Gastrocnemius medialis (tissue), 4 donors: ENCODE data around the gene HNRNPA0. TPM values are rescaled to one million over a fixed set of nuclear protein-coding genes. Genes with fewer than 3 reads are reported as not detected.
"Not testable (repeated sequence)": the region's sequence is repeated elsewhere in the genome, so short reads cannot be mapped to it uniquely, and the experiment has no call there.

Source experiments
- ATAC-seq, 2 donors: fragments of 150-250 bp; one replicate each; pipeline ENCODE4 v1.9.1; 2016
- DNase-seq, 2 donors: peaks; one replicate each; pipeline ENCODE4 v3.0.0-alpha.2; 2019
- H3K27ac ChIP-seq, 4 donors: fragments of 200-600 bp; sonication (generic); 1 replicate in 1 of 4; 2 replicates in 3 of 4; pipeline ENCODE4 v1.5.1; 2016 to 2018; ENCODE audit warnings: mild to moderate bottlenecking in 2 of 4, moderate library complexity in 1 of 4
- H3K27me3 ChIP-seq, 3 donors: fragments of 200-600 bp; sonication (generic) in 2 of 3; 1 replicate in 1 of 3; 2 replicates in 2 of 3; pipeline versions ENCODE4 v1.5.1 to v1.6.0; 2016 to 2019; ENCODE audit warnings: mild to moderate bottlenecking in 1 of 3, moderate library complexity in 1 of 3
- H3K36me3 ChIP-seq, 2 donors: fragments of 200-600 bp; sonication (generic) in 1 of 2; one replicate each; pipeline ENCODE4 v1.5.1; 2017 to 2018
- H3K4me1 ChIP-seq, 2 donors: fragments of 200-600 bp; sonication (generic) in 1 of 2; one replicate each; pipeline ENCODE4 v1.5.1; 2016 to 2017; ENCODE audit warnings: mild to moderate bottlenecking in 2 of 2
- H3K4me3 ChIP-seq, 4 donors: fragments of 200-600 bp; sonication (generic) in 3 of 4; 1 replicate in 1 of 4; 2 replicates in 3 of 4; pipeline ENCODE4 v1.5.1; 2016 to 2019; ENCODE audit warnings: mild to moderate bottlenecking in 2 of 4
- H3K9me3 ChIP-seq, 3 donors: fragments of 200-600 bp; sonication (generic) in 2 of 3; 1 replicate in 1 of 3; 2 replicates in 2 of 3; pipeline ENCODE4 v1.5.1; 2016 to 2019
- POLR2A ChIP-seq, 2 donors: fragments of 450-650 bp; IDR thresholded peaks; one replicate each; pipeline ENCODE4 v1.6.1; 2017; ENCODE audit warnings: antibody characterized with exemption in 2 of 2, mild to moderate bottlenecking in 2 of 2, moderate library complexity in 2 of 2
- in situ Hi-C, 4 donors: fragments of 200-750 bp; cut with MboI; loops; one replicate each; pipeline versions ENCODE4 v1.15.0 to v1.8.0; 2017; ENCODE audit warnings: low sequenced_read_pairs in 4 of 4
- intact Hi-C: fragments of 100-400 bp; cut with DNase I; formaldehyde crosslinking; loops from one replicate; pipeline ENCODE4 v1.15.1; 2023; ENCODE audit warnings: low total_unique reads
- total RNA-seq, 4 donors: library from RNA; depleted of rRNA; stranded (reverse); fragments of >200 nt; gene quantifications; one replicate each; pipeline versions ENCODE4 v1.1.0 to v1.2.3, GENCODE V29; 2016
- TF ChIP-seq, protein P1 (sequence below), 5 experiments: fragments of 450-650 bp in 3 of 5; fragments of 200-600 bp in 2 of 5; sonication (generic) in 2 of 5; IDR thresholded peaks in 4 of 5; conservative IDR thresholded peaks in 1 of 5; 1 replicate in 4 of 5; 2 replicates in 1 of 5; pipeline ENCODE4 v1.5.1; 2016 to 2019; ENCODE audit warnings: antibody characterized with exemption in 5 of 5, mild to moderate bottlenecking in 3 of 5, moderate library complexity in 3 of 5

The HNRNPA0 gene
- total RNA-seq, 4 donors from 2014 or later: 4.2 to 6.0 (median 5.2) TPM

DNA sequence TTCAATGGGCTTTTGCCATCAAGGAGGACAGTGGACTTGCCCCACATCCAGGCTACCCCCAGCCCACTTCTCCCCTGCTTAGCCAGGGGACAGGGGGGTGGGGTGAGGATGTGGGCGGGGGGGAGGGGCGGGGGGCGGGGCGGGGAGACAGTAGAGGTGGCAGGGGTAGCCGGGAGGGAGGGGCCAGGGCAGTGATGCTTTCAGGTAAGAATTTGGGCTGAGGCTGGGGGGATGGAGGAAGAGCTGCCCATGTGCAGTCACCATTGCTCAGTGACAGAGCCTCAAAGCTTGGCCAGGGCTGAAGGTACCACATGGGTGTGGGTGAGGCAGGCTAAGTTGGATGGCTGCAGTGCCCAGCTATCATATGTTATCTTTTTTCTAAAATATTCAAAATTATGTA lies 40.7 kb upstream of the HNRNPA0 start:
- DNase-seq: no peak
- intact Hi-C loops: no loop called here
- TF ChIP-seq, protein P1, sequence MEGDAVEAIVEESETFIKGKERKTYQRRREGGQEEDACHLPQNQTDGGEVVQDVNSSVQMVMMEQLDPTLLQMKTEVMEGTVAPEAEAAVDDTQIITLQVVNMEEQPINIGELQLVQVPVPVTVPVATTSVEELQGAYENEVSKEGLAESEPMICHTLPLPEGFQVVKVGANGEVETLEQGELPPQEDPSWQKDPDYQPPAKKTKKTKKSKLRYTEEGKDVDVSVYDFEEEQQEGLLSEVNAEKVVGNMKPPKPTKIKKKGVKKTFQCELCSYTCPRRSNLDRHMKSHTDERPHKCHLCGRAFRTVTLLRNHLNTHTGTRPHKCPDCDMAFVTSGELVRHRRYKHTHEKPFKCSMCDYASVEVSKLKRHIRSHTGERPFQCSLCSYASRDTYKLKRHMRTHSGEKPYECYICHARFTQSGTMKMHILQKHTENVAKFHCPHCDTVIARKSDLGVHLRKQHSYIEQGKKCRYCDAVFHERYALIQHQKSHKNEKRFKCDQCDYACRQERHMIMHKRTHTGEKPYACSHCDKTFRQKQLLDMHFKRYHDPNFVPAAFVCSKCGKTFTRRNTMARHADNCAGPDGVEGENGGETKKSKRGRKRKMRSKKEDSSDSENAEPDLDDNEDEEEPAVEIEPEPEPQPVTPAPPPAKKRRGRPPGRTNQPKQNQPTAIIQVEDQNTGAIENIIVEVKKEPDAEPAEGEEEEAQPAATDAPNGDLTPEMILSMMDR (IDR thresholded peaks at IDR 0.05 in 4 of 5, conservative IDR thresholded peaks at IDR 0.05 in 1 of 5): no peak
- TF ChIP-seq POLR2A (IDR thresholded peaks at IDR 0.05): no peak
- ATAC-seq: no peak
- Histone ChIP-seq H3K9me3 (no peaks in the 10 kb centered on the region), H3K27ac (no peak overlapping the region), H3K27me3 (no peaks in the 10 kb centered on the region), H3K4me3 (no peak overlapping the region), H3K36me3 (no peaks in the 10 kb centered on the region), H3K4me1 (no peaks in the 10 kb centered on the region)
- in situ Hi-C loops: loop anchor here in 2 of 4 donors (25.0 kb wide), 1 partner anchor 342 kb away; the partner anchor contains the start of gene NME5 (in 2 of the 2)

DNA sequence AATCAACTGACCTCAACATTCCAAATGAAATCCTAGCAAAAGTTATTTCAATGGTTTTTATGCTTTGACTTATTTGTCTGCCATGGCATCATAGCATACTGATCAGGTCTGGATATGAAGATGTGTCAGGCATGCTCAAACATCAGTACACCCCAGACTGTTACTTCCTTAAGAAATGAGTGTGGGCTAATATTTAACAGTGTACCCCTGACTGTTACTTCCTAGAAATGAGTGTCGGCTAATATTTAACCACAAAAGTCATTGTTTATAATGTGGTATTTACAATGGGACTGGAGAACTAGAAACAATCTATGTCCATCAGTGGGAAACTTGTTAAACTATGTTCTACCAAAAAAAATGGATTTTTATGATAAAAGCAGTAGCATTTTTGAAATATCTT lies 38.1 kb upstream of the HNRNPA0 start:
- DNase-seq: no peak
- intact Hi-C loops: no loop called here
- ATAC-seq: no peak
- Histone ChIP-seq H3K27me3 (no peaks in the 10 kb centered on the region), H3K4me1 (no peaks in the 10 kb centered on the region), H3K27ac (no peak overlapping the region), H3K4me3 (no peak overlapping the region), H3K36me3 (no peaks in the 10 kb centered on the region), H3K9me3 (no peaks in the 10 kb centered on the region)
- TF ChIP-seq POLR2A (IDR thresholded peaks at IDR 0.05): no peak
- TF ChIP-seq, protein P1 (IDR thresholded peaks at IDR 0.05 in 4 of 5, conservative IDR thresholded peaks at IDR 0.05 in 1 of 5): no peak
- in situ Hi-C loops: loop anchor here in 2 of 4 donors (25.0 kb wide), 1 partner anchor 345 kb away; the partner anchor contains the start of gene NME5 (in 2 of the 2)

GRCh38 chr5:137791799-137792198 lies 37.6 kb upstream of the HNRNPA0 start:
- TF ChIP-seq, protein P1 (IDR thresholded peaks at IDR 0.05 in 4 of 5, conservative IDR thresholded peaks at IDR 0.05 in 1 of 5): no peak
- no peak for TF ChIP-seq POLR2A (IDR thresholded peaks at IDR 0.05)
- Histone ChIP-seq H3K27me3 (no peaks in the 10 kb centered on the region), H3K27ac (no peak overlapping the region), H3K36me3 (no peaks in the 10 kb centered on the region), H3K4me3 (no peak overlapping the region), H3K9me3 (no peaks in the 10 kb centered on the region), H3K4me1 (no peaks in the 10 kb centered on the region)
- in situ Hi-C loops: loop anchor here in 2 of 4 donors (25.0 kb wide), 1 partner anchor 346 kb away; the partner anchor contains the start of gene NME5 (in 2 of the 2)
- intact Hi-C loops: no loop called here
- ATAC-seq (no peak), DNase-seq (no peak)

DNA sequence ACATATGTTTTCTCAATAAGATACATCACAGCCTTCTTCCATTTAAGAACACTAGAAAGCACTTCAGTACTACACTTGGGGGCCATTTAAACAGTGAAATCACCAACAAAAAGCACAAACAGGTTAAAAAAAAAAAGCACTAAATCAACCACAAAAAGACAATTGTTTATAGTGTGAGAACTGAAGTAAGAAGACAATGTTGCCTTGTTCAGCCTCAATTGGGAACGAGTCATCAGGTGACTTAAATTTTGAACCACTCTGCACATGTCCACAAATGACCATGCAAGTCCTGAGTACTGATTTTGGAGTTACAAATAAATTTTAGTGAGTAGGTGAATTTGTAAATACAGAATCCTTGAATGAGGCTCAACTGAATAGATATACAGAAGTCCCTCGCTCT lies 37.2 kb upstream of the HNRNPA0 start:
- Histone ChIP-seq H3K4me3 (no peak overlapping the region), H3K4me1 (no peaks in the 10 kb centered on the region), H3K36me3 (no peaks in the 10 kb centered on the region), H3K9me3 (no peaks in the 10 kb centered on the region), H3K27me3 (no peaks in the 10 kb centered on the region), H3K27ac (no peak overlapping the region)
- no peak for ATAC-seq
- TF ChIP-seq POLR2A (IDR thresholded peaks at IDR 0.05): no peak
- TF ChIP-seq, protein P1 (IDR thresholded peaks at IDR 0.05 in 4 of 5, conservative IDR thresholded peaks at IDR 0.05 in 1 of 5): no peak
- no peak for DNase-seq
- intact Hi-C loops (no loop called here), in situ Hi-C loops (loop anchor here in 2 of 4 donors (25.0 kb wide), 1 partner anchor 346 kb away; the partner anchor contains the start of gene NME5 (in 2 of the 2))

DNA sequence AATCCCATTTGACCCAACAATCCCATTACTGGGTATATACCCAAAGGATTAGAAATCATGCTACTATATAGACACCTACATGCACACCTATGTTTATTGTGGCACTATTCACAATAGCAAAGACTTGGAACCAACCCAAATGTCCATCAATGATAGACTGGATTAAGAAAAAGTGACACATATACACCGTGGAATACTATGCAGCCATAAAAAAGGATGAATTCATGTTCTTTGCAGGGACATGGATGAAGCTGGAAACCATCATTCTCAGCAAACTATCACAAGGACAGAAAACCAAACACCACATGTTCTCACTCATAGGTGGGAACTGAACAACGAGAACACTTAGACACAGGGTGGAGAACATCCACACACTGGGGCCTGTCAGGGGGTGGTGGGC lies 34.4 kb upstream of the HNRNPA0 start:
- H3K36me3 ChIP-seq, H3K27me3 ChIP-seq, H3K4me1 ChIP-seq, ATAC-seq, H3K27ac ChIP-seq, DNase-seq, H3K9me3 ChIP-seq, H3K4me3 ChIP-seq, intact Hi-C loops: not testable (repeated sequence)
- in situ Hi-C loops: loop anchor here in 3 of 4 donors (10.0 to 25.0 kb wide), 2 partner anchors 336 to 349 kb away; partner anchors contain the start of gene NME5 (in 2 of the 3)
